Measurements from ENCODE around the gene FAM177A1. TPM values are rescaled to one million over a fixed set of nuclear protein-coding genes. Genes with fewer than 3 reads are reported as not detected.
"Not testable (repeated sequence)": the region's sequence is repeated elsewhere in the genome, so short reads cannot be mapped to it uniquely, and the experiment has no call there.

FAM177A1 gene
- total RNA-seq, 4 donors from 2014 or later, result 49.0 to 60.8 (median 54.7) TPM

DNA sequence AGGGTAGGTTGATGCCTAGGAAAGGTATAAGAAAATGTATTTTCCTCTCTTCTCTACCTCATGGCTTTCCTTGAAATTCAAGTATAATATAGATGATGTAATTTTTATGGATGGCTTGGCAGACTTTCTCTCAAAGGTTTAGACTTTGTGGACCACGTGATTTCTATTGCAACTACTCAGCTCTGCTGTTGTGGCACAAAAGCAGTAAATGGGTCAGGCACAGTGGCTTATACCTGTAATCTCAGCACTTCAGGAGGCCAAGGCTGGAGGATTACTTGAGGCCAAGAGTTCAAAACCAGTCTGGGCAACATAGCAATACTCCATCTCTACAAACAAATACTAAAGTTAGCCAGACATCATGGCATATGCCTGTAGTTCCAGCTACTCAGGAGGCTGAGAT, 41.2 kb upstream of the FAM177A1 start:
- intact Hi-C loops (cut with DNase I), result no loop called here
- peaks cover 28 to 75% (median 58%) of the 10 kb centered on the region in 4 donors for H3K36me3 ChIP-seq
- no peak for TF ChIP-seq EP300 (IDR thresholded peaks at IDR 0.05)
- TF ChIP-seq POLR2A (IDR thresholded peaks at IDR 0.05; ENCODE audit: low read depth), result no peak
- TF ChIP-seq, protein P1, sequence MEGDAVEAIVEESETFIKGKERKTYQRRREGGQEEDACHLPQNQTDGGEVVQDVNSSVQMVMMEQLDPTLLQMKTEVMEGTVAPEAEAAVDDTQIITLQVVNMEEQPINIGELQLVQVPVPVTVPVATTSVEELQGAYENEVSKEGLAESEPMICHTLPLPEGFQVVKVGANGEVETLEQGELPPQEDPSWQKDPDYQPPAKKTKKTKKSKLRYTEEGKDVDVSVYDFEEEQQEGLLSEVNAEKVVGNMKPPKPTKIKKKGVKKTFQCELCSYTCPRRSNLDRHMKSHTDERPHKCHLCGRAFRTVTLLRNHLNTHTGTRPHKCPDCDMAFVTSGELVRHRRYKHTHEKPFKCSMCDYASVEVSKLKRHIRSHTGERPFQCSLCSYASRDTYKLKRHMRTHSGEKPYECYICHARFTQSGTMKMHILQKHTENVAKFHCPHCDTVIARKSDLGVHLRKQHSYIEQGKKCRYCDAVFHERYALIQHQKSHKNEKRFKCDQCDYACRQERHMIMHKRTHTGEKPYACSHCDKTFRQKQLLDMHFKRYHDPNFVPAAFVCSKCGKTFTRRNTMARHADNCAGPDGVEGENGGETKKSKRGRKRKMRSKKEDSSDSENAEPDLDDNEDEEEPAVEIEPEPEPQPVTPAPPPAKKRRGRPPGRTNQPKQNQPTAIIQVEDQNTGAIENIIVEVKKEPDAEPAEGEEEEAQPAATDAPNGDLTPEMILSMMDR (IDR thresholded peaks at IDR 0.05), result no peak
- no peak for TF ChIP-seq POLR2AphosphoS5 (IDR thresholded peaks at IDR 0.05)
- no peaks in the 10 kb centered on the region for H3K27me3 ChIP-seq
- WGBS, result 89% methylated on average over 1 of the region's 1 CpG
- no peak overlapping the region for H3K4me3 ChIP-seq
- no peak overlapping the region for H3K27ac ChIP-seq (replicated peaks in 1 of 4)
- H3K4me1 ChIP-seq, result no peaks in the 10 kb centered on the region
- no peaks in the 10 kb centered on the region for H3K9me3 ChIP-seq
- DNase-seq (ENCODE audit: extremely low spot score), result no peak

DNA sequence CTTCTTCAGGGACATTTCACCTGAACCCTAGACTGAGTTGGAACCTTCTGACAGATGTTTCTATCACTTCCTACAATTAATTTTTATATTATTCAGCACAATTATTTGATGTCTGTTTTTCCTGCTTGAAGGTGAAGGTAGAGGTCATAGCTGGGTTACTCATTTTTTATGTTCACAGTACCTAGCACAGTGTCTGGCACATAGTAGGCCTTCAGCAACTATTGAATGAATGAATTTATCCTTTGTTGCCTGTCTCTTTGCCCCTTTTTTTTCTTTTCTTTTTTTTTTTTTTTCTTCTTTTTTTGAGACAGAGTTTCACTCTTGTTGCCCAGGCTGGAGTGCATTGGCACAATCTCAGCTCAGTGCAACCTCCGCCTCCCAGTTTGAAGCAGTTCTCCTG, 29.5 kb upstream of the FAM177A1 start:
- H3K9me3 ChIP-seq, result no peaks in the 10 kb centered on the region
- WGBS, result 100% methylated on average over 1 of the region's 1 CpG
- no peak overlapping the region for H3K4me3 ChIP-seq
- peaks cover 53 to 99% (median 82%) of the 10 kb centered on the region in 4 donors for H3K36me3 ChIP-seq
- no peaks in the 10 kb centered on the region for H3K27me3 ChIP-seq
- no peak for DNase-seq (ENCODE audit: extremely low spot score)
- no peaks in the 10 kb centered on the region for H3K4me1 ChIP-seq
- no peak for TF ChIP-seq EP300 (IDR thresholded peaks at IDR 0.05)
- no peak for TF ChIP-seq POLR2A (IDR thresholded peaks at IDR 0.05; ENCODE audit: low read depth)
- no peak for TF ChIP-seq POLR2AphosphoS5 (IDR thresholded peaks at IDR 0.05)
- TF ChIP-seq, protein P1 (IDR thresholded peaks at IDR 0.05), result no peak
- H3K27ac ChIP-seq (replicated peaks in 1 of 4), result no peak overlapping the region
- intact Hi-C loops (cut with DNase I), result no loop called here

DNA sequence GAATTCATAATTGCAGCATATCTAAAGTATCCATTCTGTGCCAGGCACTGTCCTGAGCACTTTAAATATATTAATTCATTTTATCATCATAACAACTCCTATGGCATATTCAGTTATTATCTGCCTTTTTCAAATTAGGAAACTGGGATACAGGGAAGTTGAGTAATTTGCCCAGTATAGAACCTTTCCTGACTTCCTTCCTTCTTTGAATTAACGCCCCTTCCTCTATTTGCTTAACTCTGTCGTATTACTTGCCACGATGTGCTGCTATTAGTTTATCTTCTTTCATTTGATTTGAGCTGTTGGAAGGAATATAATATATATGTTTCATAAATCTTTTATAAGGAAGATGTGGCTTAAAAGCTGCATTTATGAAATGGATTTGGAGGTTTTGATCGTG, 25.4 kb upstream of the FAM177A1 start:
- Histone ChIP-seq H3K9me3 (no peaks in the 10 kb centered on the region), H3K4me1 (no peaks in the 10 kb centered on the region), H3K27me3 (no peaks in the 10 kb centered on the region), H3K4me3 (no peak overlapping the region), H3K36me3 (peaks cover 39 to 99% (median 86%) of the 10 kb centered on the region in 4 donors), H3K27ac (replicated peaks in 1 of 4) (no peak overlapping the region)
- TF ChIP-seq, protein P1 (IDR thresholded peaks at IDR 0.05), result no peak
- no peak for TF ChIP-seq POLR2AphosphoS5 (IDR thresholded peaks at IDR 0.05)
- 78% methylated on average over 4 of the region's 4 CpGs for WGBS
- intact Hi-C loops (cut with DNase I), result no loop called here
- no peak for DNase-seq (ENCODE audit: extremely low spot score)

DNA sequence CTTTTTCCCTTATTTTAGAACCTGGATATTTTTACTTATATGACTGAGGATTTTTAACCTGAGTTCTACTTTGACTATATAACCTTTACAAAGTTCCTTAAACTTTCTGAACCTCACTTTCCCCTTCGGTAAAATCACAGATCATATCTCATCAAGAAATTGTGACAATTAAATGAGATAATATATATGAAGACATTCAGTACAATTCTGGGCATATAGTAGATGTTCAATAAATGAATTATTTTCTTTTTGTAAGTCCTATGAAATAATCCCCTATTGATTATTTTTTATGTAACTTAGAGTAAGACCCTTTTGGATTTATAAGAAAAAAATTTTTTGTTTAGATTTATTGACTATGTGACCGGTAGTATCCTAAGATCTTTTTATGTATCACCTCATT, 17.6 kb upstream of the FAM177A1 start:
- intact Hi-C loops (cut with DNase I), result no loop called here
- TF ChIP-seq EP300 (IDR thresholded peaks at IDR 0.05) (no peak), POLR2AphosphoS5 (IDR thresholded peaks at IDR 0.05) (no peak), POLR2A (IDR thresholded peaks at IDR 0.05; ENCODE audit: low read depth) (no peak)
- Histone ChIP-seq H3K4me1 (no peaks in the 10 kb centered on the region), H3K27me3 (no peaks in the 10 kb centered on the region), H3K4me3 (no peak overlapping the region), H3K36me3 (peaks cover 34 to 96% (median 83%) of the 10 kb centered on the region in 4 donors), H3K9me3 (peaks cover 0 to under 1% (median 0%) of the 10 kb centered on the region in 4 donors), H3K27ac (replicated peaks in 1 of 4) (no peak overlapping the region)
- WGBS, result 91% methylated on average over 2 of the region's 2 CpGs
- no peak for DNase-seq (ENCODE audit: extremely low spot score)

DNA sequence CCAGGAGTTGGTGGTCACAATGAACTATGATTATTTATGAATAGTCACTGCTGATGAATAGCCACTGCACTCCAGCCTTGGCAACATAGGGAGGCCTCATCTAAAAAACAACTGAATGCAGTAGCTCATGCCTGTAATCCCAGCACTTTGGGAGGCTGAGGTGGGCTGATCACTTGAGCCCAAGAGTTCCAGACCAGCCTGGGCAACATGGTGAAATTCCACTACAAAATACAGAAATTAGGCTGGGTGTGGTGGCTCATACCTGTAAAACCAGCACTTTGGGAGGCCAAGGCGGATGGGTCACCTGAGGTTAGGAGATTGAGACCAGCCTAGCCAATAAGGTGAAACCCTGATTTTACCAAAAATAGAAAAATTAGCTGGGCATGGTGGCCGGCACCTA, 13.5 kb upstream of the FAM177A1 start:
- 100% methylated on average over 2 of the region's 2 CpGs for WGBS
- intact Hi-C loops (cut with DNase I), result no loop called here
- TF ChIP-seq POLR2AphosphoS5 (IDR thresholded peaks at IDR 0.05), result no peak
- H3K36me3 ChIP-seq, result peaks cover 22 to 67% (median 54%) of the 10 kb centered on the region in 4 donors
- no peak for DNase-seq (ENCODE audit: extremely low spot score)
- H3K27me3 ChIP-seq, result no peaks in the 10 kb centered on the region
- no peak overlapping the region for H3K27ac ChIP-seq (replicated peaks in 1 of 4)
- no peak overlapping the region for H3K4me3 ChIP-seq
- peaks cover 0 to 10% (median 0%) of the 10 kb centered on the region in 4 donors for H3K9me3 ChIP-seq
- no peaks in the 10 kb centered on the region for H3K4me1 ChIP-seq

DNA sequence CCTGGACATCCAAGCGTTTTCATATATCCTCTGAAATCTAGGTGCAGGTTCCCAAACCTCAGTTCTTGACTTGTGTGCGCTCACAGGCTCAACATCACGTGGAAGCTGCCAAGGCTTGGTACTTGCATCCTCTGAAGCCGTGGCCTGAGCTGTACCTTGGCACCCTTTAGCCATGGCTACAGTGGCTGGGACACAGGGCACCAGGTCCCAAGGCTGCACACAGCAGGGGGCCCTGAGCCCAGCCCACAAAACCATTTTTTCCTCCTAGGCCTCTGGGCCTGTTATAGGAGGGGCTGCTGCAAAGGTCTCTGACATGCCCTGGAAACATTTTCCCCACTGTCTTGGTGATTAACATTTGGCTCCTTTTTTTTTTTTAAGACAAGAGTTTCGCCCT, 11.6 kb upstream of the FAM177A1 start:
- Histone ChIP-seq H3K27me3 (no peaks in the 10 kb centered on the region), H3K9me3 (peaks cover 0 to 10% (median 0%) of the 10 kb centered on the region in 4 donors), H3K27ac (replicated peaks in 1 of 4) (no peak overlapping the region), H3K36me3 (peaks cover 16 to 51% (median 37%) of the 10 kb centered on the region in 4 donors), H3K4me1 (no peaks in the 10 kb centered on the region), H3K4me3 (no peak overlapping the region)
- TF ChIP-seq, protein P1 (IDR thresholded peaks at IDR 0.05), result no peak
- TF ChIP-seq POLR2A (IDR thresholded peaks at IDR 0.05; ENCODE audit: low read depth), result no peak
- TF ChIP-seq EP300 (IDR thresholded peaks at IDR 0.05), result no peak
- no peak for TF ChIP-seq POLR2AphosphoS5 (IDR thresholded peaks at IDR 0.05)
- intact Hi-C loops (cut with DNase I), result no loop called here
- DNase-seq (ENCODE audit: extremely low spot score), result no peak
- WGBS, result 100% methylated on average over 5 of the region's 5 CpGs

DNA sequence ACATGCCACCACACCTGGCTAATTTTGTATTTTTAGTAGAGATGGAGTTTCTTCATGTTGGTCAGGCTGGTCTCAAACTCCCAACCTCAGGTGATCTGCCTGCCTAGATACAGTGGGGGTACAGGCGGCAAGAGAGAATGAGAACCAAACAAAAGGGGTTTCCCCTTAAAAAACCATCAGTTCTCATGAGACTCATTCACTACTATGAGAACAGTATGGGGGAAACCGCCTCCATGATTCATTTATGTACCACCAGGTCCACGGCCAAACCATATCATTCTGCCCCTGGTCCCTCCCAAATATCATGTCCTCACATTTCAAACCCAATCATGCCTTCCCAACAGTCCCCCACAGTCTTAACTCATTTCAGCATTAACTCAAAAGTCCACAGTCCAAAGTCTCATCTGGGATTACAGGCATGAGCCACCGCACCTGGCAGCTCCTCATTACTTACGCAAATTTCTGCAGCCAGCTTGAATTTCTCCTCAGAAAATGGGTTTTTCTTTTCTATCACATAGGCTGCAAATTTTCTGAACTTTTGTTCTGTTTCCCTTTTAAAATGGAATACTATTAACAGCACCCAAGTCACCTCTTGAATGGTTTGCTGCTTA, 11.0 kb upstream of the FAM177A1 start:
- Histone ChIP-seq H3K36me3 (peaks cover 10 to 44% (median 31%) of the 10 kb centered on the region in 4 donors), H3K9me3 (peaks cover 0 to 10% (median 0%) of the 10 kb centered on the region in 4 donors)
- H3K4me1 ChIP-seq; DNase-seq (ENCODE audit: extremely low spot score); H3K27me3 ChIP-seq; intact Hi-C loops (cut with DNase I); H3K27ac ChIP-seq (replicated peaks in 1 of 4); H3K4me3 ChIP-seq: not testable (repeated sequence)
- 98% methylated on average over 5 of the region's 5 CpGs for WGBS

DNA sequence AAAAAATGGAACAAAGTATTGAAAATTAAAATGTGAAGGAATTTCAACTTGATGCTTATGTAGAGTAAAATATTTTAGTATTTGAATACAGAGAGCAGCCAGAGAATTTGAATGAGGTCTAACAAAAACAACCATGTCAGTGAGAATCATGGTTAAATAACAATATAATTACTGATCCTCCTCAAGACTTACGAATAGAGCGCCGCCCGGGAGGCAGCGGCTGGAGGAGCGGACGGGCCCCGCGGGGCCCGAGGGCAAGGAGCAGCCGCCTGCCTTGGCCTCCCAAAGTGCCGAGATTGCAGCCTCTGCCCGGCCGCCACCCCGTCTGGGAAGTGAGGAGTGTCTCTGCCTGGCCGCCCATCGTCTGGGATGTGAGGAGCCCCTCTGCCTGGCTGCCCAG, 7.8 kb upstream of the FAM177A1 start:
- DNase-seq (ENCODE audit: extremely low spot score); H3K4me3 ChIP-seq; H3K27me3 ChIP-seq; H3K27ac ChIP-seq (replicated peaks in 1 of 4); H3K4me1 ChIP-seq; intact Hi-C loops (cut with DNase I): not testable (repeated sequence)
- WGBS, result 100% methylated on average over 1 of the region's 17 CpGs
- H3K9me3 ChIP-seq, result peaks cover 0 to 10% (median 0%) of the 10 kb centered on the region in 4 donors
- peaks cover 0 to 13% (median 7%) of the 10 kb centered on the region in 4 donors for H3K36me3 ChIP-seq

All from esophagus muscularis mucosa (tissue), 4 donors.